KBM-7 (cell line): ENCODE data around the gene GOLGA5.

Experiments used
- DNase-seq: peaks from one replicate; pipeline ENCODE4 v3.0.0-alpha.2; 2015
- in situ Hi-C: fragments of 300-500 bp; cut with MboI; formaldehyde crosslinking; loops from 2 replicates; pipeline ENCODE4 v1.14.3; 2020; ENCODE audit warnings: low sequenced_read_pairs, low pct_unique_long_range_greater_than_20kb, mixed read lengths

Gene GOLGA5

DNA sequence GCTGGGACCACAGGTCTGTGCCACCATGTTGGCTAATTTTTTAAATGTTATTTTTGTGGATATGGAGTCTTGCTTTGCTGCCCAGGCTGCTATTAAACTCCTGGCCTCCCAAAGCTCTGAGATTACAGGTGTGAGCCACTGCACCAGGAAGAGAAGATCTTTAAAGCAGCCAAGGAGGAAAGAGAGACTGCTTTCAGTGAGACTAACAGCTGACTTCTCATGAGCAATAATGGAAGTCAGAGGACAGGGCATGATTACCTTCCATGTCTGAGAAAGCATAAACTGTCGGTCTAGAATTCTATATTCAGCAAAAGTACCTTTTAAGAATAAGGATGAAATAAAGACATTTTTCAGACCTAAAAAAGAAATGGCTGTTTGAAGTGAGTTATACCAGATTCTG, 71.6 kb downstream of the GOLGA5 start:
- in situ Hi-C loops = no loop called here

DNA sequence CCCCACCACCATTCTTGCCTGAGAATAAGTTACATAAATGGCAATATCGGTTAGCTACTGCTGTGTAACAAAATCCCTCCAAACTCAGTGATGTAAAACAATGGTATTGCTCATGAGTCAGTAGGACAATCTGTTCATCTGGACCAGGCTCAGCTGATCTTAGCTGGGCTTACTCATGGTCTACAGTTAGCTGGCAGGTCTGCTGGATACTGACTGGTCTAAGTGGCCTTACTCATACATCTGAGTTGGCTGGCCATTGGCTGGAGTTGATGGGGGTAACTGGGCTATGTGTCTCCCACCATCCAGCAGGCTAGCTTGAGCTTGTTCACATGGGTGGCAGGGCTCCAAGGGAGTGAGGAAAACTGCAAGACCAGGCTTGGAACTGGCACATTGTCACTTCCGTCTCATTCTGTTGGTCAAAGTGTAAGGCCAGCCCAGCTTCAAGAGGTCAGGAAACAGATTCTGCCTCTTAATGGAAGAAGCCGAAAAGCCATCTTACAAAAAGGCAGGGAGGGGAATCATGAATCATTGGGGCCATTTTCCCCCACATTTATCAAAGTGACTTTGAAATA, 72.2 kb downstream of the GOLGA5 start:
- in situ Hi-C loops = no loop called here

More for the DNA sequence above, 71.6 kb downstream of the GOLGA5 start:
- DNase-seq = no peak

DNA sequence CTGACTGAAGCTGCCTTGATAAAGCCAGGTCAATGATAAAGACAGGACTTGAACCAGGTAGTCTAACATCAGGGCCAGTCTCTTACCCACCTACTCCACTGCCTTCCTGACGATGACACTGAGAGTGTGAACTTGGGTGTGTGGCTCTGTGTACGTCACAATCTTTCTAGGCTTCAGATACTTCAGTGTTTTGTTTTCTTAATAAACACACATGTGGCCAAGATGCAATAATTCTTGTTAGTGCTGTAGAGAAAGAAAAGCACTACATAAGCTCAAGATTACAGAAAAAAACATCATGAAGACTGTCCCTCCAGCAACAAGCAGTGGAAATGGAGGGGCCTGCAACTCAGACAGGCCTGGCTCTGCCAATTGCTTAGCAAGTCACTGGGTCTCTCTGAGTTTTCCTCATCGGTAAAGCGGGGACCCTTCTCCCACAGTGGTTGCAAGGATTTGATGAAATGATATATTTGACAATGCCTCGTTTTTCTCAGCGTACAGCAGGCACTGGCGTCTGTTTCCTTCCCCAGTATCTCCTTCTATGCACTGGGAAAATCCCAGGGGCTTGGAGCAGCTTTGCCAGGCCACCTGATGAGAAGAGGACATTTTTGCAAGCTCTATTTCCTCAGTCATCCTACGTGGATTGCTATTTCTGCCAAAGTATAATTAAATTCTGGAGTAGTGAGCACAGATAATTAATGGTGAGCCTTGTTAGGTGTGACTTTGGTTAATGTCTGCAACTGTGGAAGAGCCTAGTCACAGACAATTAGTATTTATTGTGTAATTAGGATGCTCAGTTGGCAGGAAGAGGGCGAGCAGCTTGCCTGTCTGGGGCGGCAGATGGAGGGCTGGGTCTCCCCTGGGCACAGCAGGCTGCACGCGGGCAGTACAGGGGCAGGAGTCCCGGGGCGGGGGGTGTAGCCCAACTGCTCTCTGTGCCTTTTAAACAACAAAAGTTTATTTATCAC, 73.1 kb downstream of the GOLGA5 start:
- DNase-seq = no peak
- in situ Hi-C loops = no loop called here

More for the DNA sequence above, 72.2 kb downstream of the GOLGA5 start:
- no peak for DNase-seq

DNA sequence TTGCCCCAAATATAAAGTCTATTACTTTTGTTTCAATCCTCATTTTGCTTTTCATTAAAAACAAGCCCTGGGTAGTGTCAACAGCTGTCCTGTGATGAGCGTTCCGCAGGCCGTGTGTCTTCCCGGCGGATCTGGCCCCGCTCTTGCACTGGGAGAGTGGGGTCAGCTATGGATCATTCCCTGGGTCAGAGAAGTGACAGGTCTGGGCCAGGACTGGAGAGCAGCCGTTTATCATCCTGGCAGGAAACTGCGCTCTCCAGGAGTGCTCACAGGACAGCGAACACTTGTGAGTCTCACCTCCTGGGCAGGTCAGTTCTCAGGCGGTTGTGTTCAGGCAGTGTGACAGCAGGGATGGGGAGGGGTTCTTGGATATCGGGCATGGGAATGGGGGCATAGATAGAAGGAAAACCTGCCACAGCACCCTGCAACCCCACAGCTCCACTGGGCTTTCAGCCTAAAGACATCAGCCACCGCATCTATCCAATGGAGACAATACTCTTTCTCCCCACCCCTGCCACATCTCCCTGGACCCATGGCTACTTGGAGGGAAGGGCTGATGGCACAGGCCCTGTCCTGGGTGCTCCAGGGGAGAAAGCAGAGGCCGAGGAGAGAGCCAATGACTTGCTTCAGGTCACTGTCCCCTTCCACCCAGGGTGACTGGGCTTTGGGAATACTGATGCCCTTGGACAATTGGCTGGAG, 81.0 kb downstream of the GOLGA5 start:
- in situ Hi-C loops = no loop called here
- DNase-seq = no peak

DNA sequence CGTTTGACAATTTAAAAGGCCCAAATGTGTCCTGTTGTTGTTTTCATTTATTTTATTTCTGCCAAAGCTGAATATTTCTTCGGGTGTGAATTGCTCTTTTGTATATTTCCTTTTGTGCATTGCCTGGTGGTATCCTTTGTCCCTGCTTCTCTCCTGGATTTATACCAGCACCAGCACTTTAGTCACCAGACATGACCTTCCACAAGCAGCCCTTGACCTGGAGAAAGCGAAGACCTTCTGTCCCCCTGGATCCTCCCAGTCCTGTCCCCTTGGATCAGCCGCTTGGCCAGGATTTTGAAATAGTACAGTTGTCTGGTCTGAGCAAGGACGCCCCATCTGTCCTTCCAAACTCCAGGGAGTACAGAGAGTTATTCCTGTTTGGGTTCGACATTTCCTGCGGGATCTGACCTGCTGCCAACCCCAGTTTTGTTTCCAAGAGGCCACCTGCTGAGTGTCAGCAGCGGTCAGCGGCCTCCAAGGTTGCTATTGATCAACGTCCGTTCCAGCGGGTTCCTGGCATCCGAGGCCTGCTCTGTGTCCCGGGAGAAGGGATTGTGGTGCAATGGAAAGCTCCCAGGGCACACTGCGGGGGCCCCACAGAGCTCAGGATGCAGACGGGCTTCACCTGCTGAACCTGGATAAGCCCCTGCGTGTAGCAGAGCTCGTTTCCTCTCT, 83.8 kb downstream of the GOLGA5 start:
- DNase-seq = no peak
- in situ Hi-C loops = no loop called here

DNA sequence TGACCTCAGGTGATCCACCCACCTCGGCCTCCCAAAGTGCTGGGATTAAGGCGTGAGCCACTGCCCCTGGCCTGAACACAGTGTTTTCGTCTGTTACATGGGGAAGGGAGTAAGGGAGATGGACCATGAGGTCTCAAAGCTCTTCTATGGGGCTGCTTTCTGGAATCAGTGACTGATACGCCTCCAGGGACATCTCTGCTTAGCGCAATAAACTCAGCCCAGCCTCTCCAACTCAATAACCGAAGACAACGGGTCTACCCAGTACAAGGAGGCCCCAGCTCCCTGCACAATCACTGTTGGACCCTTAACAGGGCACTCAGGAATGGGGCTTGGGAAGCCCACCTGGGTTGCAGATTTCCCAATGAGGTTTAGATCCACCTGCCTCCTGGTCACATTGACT, 86.2 kb downstream of the GOLGA5 start:
- in situ Hi-C loops = no loop called here

DNA sequence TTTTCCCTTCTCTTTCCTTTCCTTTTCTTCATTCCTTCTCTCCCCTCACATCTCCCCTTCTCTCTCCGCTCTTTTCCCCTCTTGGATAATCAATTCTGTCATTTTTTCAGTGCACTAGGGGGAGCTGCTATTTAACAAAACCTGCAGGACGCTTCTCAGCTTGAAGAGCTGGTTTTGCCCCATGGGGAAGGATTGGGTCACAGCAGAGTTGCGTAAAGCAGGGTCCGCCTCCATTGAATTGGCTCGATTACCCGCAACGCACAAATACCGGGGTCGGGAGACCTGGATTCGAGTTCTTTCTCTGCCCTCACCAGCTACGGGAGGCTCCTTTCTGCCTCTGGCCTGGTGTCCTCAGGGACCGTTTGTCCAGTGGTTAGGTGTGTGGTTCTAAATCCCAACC, 86.7 kb downstream of the GOLGA5 start:
- in situ Hi-C loops = no loop called here
- DNase-seq = peak; percentile 6

More for the DNA sequence above, 86.2 kb downstream of the GOLGA5 start:
- no peak for DNase-seq

DNA sequence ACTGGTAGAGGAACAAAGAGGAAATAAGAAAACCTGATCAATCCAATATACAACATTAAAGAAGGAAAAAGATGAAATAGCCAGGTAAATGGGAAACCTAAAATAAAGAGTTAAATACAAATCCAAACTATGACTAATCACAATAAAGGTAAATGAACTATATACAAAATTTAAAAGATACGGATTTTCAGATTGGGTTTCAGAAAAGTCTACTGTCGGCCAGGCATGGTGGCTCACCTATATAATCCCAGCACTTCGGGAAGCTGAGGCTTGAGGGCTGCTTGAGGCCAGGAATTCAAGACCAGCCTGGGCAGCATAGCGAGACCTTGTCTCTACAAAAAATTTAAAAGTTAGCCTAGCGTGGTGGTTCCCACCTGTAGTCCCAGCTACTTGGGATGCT, 89.0 kb downstream of the GOLGA5 start:
- in situ Hi-C loops = no loop called here
- DNase-seq = no peak

DNA sequence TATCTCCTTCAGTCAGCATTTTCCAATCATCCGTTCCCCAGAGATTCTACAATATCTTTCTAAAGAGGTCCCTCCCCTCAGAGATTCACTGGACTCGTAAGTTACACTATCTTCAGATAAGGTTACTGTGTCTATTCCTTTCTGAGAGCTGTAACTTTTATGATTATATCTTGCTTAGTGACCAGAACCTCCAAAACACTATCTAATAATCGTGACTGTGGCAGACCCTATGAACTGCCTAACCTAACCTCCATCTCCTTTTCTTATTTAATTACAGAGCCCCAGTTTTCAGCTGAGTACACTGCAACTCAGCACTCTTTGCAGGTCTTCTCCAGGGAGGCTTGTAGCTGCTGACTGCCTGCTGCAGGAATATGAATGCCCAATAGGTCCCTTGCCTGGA, 90.3 kb downstream of the GOLGA5 start:
- in situ Hi-C loops = no loop called here
- DNase-seq = no peak

DNA sequence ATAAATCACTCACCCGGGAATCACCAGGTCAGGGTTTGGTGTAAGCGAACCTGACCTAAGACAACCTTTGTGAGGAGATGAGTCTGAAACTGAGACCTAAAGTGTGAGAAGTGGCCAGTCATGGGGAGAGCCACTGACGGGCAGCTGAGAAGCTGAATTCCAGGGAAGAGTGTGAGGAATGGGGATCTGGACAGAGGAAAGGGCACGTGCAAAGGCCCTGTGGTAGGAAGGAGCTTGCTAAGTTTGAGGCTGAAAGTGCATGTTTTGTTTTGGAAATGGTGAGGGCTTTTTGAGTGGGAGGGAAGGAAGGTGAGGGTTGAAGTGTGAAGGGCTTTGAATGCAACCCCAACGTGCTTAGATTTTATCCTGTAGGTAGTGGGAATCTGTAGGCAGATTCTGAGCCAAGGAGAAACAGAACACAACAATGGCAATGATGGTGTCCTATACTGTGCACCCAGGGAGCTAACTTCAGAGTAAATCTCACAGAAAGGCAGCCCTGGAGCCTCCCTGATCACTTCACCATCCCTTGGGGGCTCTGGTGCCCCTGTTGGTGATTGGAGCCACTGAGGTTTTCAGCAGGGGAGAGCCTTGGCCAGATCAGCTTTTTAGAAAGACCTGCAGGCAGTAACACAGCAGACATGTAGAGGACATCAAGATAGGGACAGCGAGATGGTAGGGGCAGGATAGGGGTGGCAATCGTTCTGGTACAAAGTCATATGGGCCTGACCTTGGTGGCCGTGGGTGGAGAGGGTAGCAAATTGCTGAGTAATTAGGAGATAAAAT, 91.4 kb downstream of the GOLGA5 start:
- no peak for DNase-seq
- in situ Hi-C loops = no loop called here

DNA sequence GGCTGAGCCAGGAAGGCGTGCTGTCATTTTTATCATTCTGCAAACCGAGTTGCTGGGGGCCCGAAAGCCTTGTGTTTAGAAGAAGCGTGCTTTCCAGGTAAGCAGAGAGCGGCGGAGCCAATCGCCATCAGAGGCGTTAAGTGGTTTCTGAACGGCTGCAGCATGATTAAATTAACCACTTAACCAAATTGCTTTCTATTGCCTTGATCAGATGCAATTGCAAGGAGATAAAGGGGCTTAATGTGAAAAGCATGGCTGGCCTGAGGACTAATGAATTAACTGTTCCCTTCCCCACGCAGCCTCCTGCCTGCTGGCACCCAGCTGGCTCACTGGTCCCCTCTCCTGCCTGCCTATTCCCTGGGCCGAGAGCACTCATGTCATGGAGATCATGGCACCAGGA, 92.2 kb downstream of the GOLGA5 start:
- in situ Hi-C loops = no loop called here
- DNase-seq = no peak

DNA sequence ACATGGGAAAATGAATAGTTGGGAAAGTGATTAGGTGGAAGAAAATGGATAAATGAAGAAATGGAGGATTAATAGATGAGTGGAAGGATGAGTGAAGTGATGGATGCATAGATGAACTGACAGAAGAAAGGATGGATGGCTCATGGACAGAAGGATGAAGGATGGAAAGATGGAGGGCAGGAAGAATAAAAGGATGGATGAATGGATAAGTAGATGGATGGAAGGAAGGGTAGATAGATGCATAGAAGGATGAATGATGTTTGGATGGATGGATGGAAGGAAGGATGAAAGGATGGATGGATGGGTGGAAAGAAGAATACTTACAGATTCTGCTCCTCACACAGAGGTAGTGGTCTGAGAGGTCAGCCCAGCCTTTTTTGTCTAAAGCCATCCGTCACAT, 93.1 kb downstream of the GOLGA5 start:
- in situ Hi-C loops = no loop called here
- no peak for DNase-seq

DNA sequence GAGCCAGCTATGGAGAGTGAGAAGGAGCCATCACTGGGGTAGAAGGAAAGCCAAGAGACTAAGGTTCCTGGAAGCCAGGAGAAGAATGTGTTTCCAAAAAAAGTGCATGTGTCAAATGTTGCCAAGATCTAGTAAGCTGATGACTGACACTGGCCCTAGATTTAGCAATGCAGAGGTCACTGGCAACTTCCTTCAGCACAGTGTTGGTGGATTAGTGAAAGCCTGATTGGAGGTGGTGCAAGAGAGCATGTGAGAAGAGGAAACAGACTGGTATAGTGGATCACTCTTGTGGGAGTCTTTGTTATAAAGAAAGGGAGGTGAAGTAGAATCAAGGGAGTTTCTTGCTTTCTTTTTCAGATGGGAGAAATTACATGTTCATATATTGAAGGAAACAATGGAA, 94.8 kb downstream of the GOLGA5 start:
- in situ Hi-C loops = no loop called here
- no peak for DNase-seq
